GM12892 (cell line): ENCODE results near the gene SCAMP4.

ENCODE experiments used
- POLR2A ChIP-seq: IDR thresholded peaks from 2 replicates; pipeline ENCODE4 v1.6.1; 2011; ENCODE audit warnings: low read depth, low read length, control low read depth
- POLR2AphosphoS5 ChIP-seq: IDR thresholded peaks from 2 replicates; pipeline ENCODE4 v1.6.1; 2011; ENCODE audit warnings: low read depth, low read length, control low read depth
- TAF1 ChIP-seq: IDR thresholded peaks from 2 replicates; pipeline ENCODE4 v1.6.1; 2011; ENCODE audit warnings: low read depth, mild to moderate bottlenecking, control low read depth, low read length, borderline replicate concordance

- TF ChIP-seq POLR2A (no peak), POLR2AphosphoS5 (no peak), TAF1 (no peak)
Measured at GRCh38 chr19:1896508-1896907, 8.7 kb upstream of the SCAMP4 start.
